K562 (cell line): Measurements from ENCODE around the gene CD151. TPM values are rescaled to one million over a fixed set of nuclear protein-coding genes. Genes with fewer than 3 reads are reported as not detected.
A peak's percentile ranks its signal among the peaks of the same experiment; 100 is the strongest.

Experiments
- BRCA1 ChIP-seq, 2 experiments: fragments of 450-650 bp in 1 of 2; sonication (generic) in 1 of 2; formaldehyde crosslinking in 1 of 2; IDR thresholded peaks; 2 replicates each; pipeline versions ENCODE4 v1.5.0 to v1.6.1; 2017 to 2020; ENCODE audit warnings: mild to moderate bottlenecking in 1 of 2, missing genetic modification reagents in 1 of 2
- BRD9 ChIP-seq: fragments of 450-650 bp; IDR thresholded peaks from 2 replicates; pipeline ENCODE4 v1.6.1; 2018; ENCODE audit warnings: low read depth; ENCODE audit not compliant: partially characterized antibody
- DEAF1 ChIP-seq: fragments of 450-650 bp; formaldehyde crosslinking; IDR thresholded peaks from 2 replicates; pipeline ENCODE4 v1.4.0; 2020; ENCODE audit warnings: mild to moderate bottlenecking, moderate library complexity
- E2F6 ChIP-seq, 2 experiments: IDR thresholded peaks; 2 replicates each; pipeline ENCODE4 v1.6.1; 2011; ENCODE audit warnings: borderline replicate concordance in 1 of 2, control low read depth in 1 of 2, low read depth in 1 of 2, low read length in 1 of 2, mild to moderate bottlenecking in 1 of 2, mixed read lengths in 1 of 2, moderate library complexity in 1 of 2; ENCODE audit not compliant: insufficient read depth in 1 of 2, insufficient read length in 1 of 2, poor library complexity in 1 of 2, severe bottlenecking in 1 of 2; ENCODE audit errors: extremely low read depth in 1 of 2
- ETV5 ChIP-seq: sonication (generic); formaldehyde crosslinking; IDR thresholded peaks from 2 replicates; pipeline ENCODE4 v1.4.0; 2020; ENCODE audit warnings: low read depth, mild to moderate bottlenecking, missing genetic modification reagents
- GABPA ChIP-seq: fragments of 200-800 bp; sonication (Bioruptor generic); conservative IDR thresholded peaks from 2 replicates; pipeline ENCODE4 v1.6.1; 2016; ENCODE audit warnings: low read depth, missing genetic modification characterization, missing compliant biosample characterization
- HDAC2 ChIP-seq: fragments of 450-650 bp; IDR thresholded peaks from 2 replicates; pipeline ENCODE4 v1.6.1; 2016; ENCODE audit warnings: mild to moderate bottlenecking
- KAT8 ChIP-seq: fragments of 450-650 bp; IDR thresholded peaks from 2 replicates; pipeline ENCODE4 v1.6.1; 2016; ENCODE audit warnings: low read depth, mild to moderate bottlenecking
- MED1 ChIP-seq: sonication (generic); formaldehyde crosslinking; IDR thresholded peaks from 2 replicates; pipeline ENCODE4 v1.8.1; 2023; ENCODE audit warnings: missing genetic modification reagents, borderline replicate concordance
- MNT ChIP-seq, 2 experiments: fragments of 450-650 bp; conservative IDR thresholded peaks; 2 replicates each; pipeline ENCODE4 v1.6.1; 2017; ENCODE audit warnings: mild to moderate bottlenecking in 2 of 2, moderate library complexity in 2 of 2
- PBX2 ChIP-seq, 2 experiments: IDR thresholded peaks in 1 of 2; conservative IDR thresholded peaks in 1 of 2; 2 replicates each; pipeline ENCODE4 v1.6.1; 2016; ENCODE audit warnings: low read depth in 2 of 2, mild to moderate bottlenecking in 1 of 2, missing compliant biosample characterization in 1 of 2, missing genetic modification characterization in 1 of 2, moderate library complexity in 1 of 2
- SIN3A ChIP-seq, 2 experiments: fragments of 150-350 bp in 1 of 2; IDR thresholded peaks; 2 replicates each; pipeline ENCODE4 v1.6.1; 2011 to 2016; ENCODE audit warnings: borderline replicate concordance in 2 of 2, low read depth in 2 of 2, low read length in 2 of 2, mild to moderate bottlenecking in 2 of 2, moderate library complexity in 2 of 2; ENCODE audit not compliant: control insufficient read depth in 1 of 2
- U2AF1 ChIP-seq: fragments of 200-400 bp; formaldehyde crosslinking; optimal IDR thresholded peaks from 2 replicates; pipeline ENCODE3; 2017; ENCODE audit warnings: mild to moderate bottlenecking, low read depth, low read length, moderate library complexity
- ZBTB9 ChIP-seq: fragments of 450-650 bp; formaldehyde crosslinking; IDR thresholded peaks from 2 replicates; pipeline ENCODE4 v1.4.0; 2020; ENCODE audit warnings: mild to moderate bottlenecking, moderate library complexity
- ZNF507 ChIP-seq: conservative IDR thresholded peaks from 2 replicates; pipeline ENCODE4 v1.6.1; 2017; ENCODE audit warnings: missing genetic modification characterization, missing compliant biosample characterization
- ZNF830 ChIP-seq: fragments of 250-450 bp; sonication (Bioruptor Pico); IDR thresholded peaks from 2 replicates; pipeline ENCODE4 v1.5.0; 2021; ENCODE audit warnings: mild to moderate bottlenecking
- polyA plus RNA-seq, 8 experiments: library from polyadenylated mRNA; depleted of rRNA in 4 of 8; stranded (reverse) in 5 of 8; unstranded in 3 of 8; fragments of >200 nt; fragmentation: Nextera tagmentation in 2 of 8; fragmentation: Illumina TruSeq in 1 of 8; extraction: Ambion mirVana in 2 of 8; extraction: Trizol in 1 of 8; gene quantifications; 2 replicates each; pipeline versions ENCODE4 v1.2.1 to v1.2.3, GENCODE V29; 2011 to 2014; ENCODE audit warnings: inconsistent platforms in 1 of 8, missing spikeins in 1 of 8
- total RNA-seq, 7 experiments: library from RNA; depleted of rRNA in 6 of 7; stranded (reverse); fragments of >200 nt in 6 of 7; fragmentation: Illumina TruSeq in 2 of 7; extraction: Trizol in 2 of 7; gene quantifications; 2 replicates each; pipeline versions ENCODE4 v1.2.1 to v1.2.3, GENCODE V29; 2011 to 2021; ENCODE audit warnings: low replicate concordance in 1 of 7

CD151 gene
- total and polyA plus RNA-seq, 9 of the 15 experiments (the other 6 are each of a cell fraction or from before 2014, with no cell fraction given) = 2.3 to 187 (median 140) TPM

- TF ChIP-seq ZBTB9 (CRISPR knock-in tag) (peak; percentile 68; the same call in 1 of the 2 replicates), HDAC2 (peak; percentile 30; the same call in 1 of the 2 replicates), BRCA1 (IDR thresholded peaks at IDR 0.05) (no peak), BRCA1 (CRISPR knock-in tag; IDR thresholded peaks at IDR 0.05) (0 out of 2 replicates have a peak, but pooled peaks have one; percentile 45), ETV5 (peak; percentile 27; the same call in 1 of the 2 replicates), GABPA (peak; percentile 46; the same call in 1 of the 2 replicates), MNT (conservative IDR thresholded peaks at IDR 0.05) (peak; percentile 84 to 91), ZNF830 (no peak), SIN3A (IDR thresholded peaks at IDR 0.05; ENCODE audit: borderline replicate concordance in 2 of 2, control insufficient read depth in 1 of 2, low read depth in 2 of 2, low read length in 2 of 2) (peak; percentile 89 to 94; a peak in 3 of 4 replicates), DEAF1 (CRISPR knock-in tag) (no peak), MED1 (0 out of 2 replicates have a peak, but pooled peaks have one; percentile 22), PBX2 (CRISPR knock-in tag; IDR thresholded peaks at IDR 0.05; ENCODE audit: low read depth) (no peak), PBX2 (tag; conservative IDR thresholded peaks at IDR 0.05; ENCODE audit: low read depth) (no peak), ZNF507 (tag) (no peak), E2F6 (IDR thresholded peaks at IDR 0.05; ENCODE audit: borderline replicate concordance in 1 of 2, extremely low read depth in 1 of 2, insufficient read depth in 1 of 2, insufficient read length in 1 of 2, low read depth in 1 of 2, low read length in 1 of 2, poor library complexity in 1 of 2, severe bottlenecking in 1 of 2) (peak in 1 of 2 experiments; percentile 22), U2AF1 (no peak), KAT8 (no peak), BRD9 (no peak)
Measured at GRCh38 chr11:797296-798092, 35.3 kb upstream of the CD151 start (continued).
